DMS 273 (cell line): Measurements from ENCODE around the gene NCR2.

Source experiments
- DNase-seq: peaks from one replicate; lab custom pipeline; 2025; ENCODE audit not compliant: unreplicated experiment; lab: John Stamatoyannopoulos, UW

The NCR2 gene

GRCh38 chr6:41327177-41327576 lies 8.2 kb upstream of the NCR2 start:
- no peak for DNase-seq

- no peak for DNase-seq
Observed at GRCh38 chr6:41331401-41332150, 3.8 kb upstream of the NCR2 start.

- DNase-seq: no peak
Observed at GRCh38 chr6:41332241-41332640, 3.2 kb upstream of the NCR2 start.

- no peak for DNase-seq
Observed at GRCh38 chr6:41332842-41333736, 2.3 kb upstream of the NCR2 start.

GRCh38 chr6:41334482-41335040 lies 847 bp upstream of the NCR2 start:
- DNase-seq: no peak

GRCh38 chr6:41335943-41336342 lies 535 bp downstream of the NCR2 start:
- no peak for DNase-seq

GRCh38 chr6:41336824-41337223 lies 1.4 kb downstream of the NCR2 start:
- DNase-seq: no peak

GRCh38 chr6:41337709-41338108 lies 2.3 kb downstream of the NCR2 start:
- DNase-seq: no peak

- no peak for DNase-seq
Observed at GRCh38 chr6:41338659-41339058, 3.3 kb downstream of the NCR2 start.

- DNase-seq: no peak
Observed at GRCh38 chr6:41341580-41341979, 6.2 kb downstream of the NCR2 start.

- no peak for DNase-seq
Observed at GRCh38 chr6:41342241-41342640, 6.8 kb downstream of the NCR2 start.

- no peak for DNase-seq
Observed at GRCh38 chr6:41343641-41344187, 8.3 kb downstream of the NCR2 start.

- DNase-seq: no peak
Observed at GRCh38 chr6:41344876-41345275, 9.5 kb downstream of the NCR2 start.

- DNase-seq: no peak
Observed at GRCh38 chr6:41345901-41346300, 10.5 kb downstream of the NCR2 start.

- no peak for DNase-seq
Observed at GRCh38 chr6:41346441-41346840, 11.0 kb downstream of the NCR2 start.

- no peak for DNase-seq
Observed at GRCh38 chr6:41347378-41348050, 12.1 kb downstream of the NCR2 start.

- DNase-seq: no peak
Observed at GRCh38 chr6:41348934-41349333, 13.5 kb downstream of the NCR2 start.

GRCh38 chr6:41352396-41352795 lies 17.0 kb downstream of the NCR2 start:
- no peak for DNase-seq

- DNase-seq: no peak
Observed at GRCh38 chr6:41352907-41353306, 17.5 kb downstream of the NCR2 start.

- no peak for DNase-seq
Observed at GRCh38 chr6:41353333-41353732, 17.9 kb downstream of the NCR2 start.

GRCh38 chr6:41355952-41356351 lies 20.5 kb downstream of the NCR2 start:
- no peak for DNase-seq
